ENCODE data around the gene SIX3.

SIX3 gene

GRCh38 chr2:44941551-44942234 is at the start of gene SIX3:
SIX3 (plus strand) TSS chr2:44941702; CDS start chr2:44942105, 403 bp downstream.
- DNase-seq (ENCODE audit: low read depth) = no peak

DNA sequence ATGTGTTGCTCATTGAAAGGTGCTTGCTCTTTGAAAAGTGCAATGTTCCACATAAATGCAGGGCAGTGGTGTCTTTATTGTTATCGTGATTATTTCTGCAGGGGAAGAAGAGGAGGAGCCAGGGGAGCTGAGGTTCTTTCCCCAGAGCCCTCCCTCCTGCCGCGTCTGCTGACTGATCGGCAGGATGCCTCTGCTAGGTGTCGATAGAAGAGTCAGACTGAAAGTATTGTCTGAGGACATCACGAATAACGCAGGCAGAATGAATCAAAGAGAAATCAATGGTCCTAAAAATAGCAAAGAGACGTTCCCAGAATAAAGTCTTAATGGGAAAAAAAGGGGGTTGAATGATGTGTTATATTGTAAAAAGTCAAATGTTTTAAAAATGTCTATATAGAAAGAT is 47.4 kb upstream of the SIX3 start:
- no peak for DNase-seq (ENCODE audit: low read depth)

GRCh38 chr2:44895061-44895460 is 46.4 kb upstream of the SIX3 start:
- DNase-seq (ENCODE audit: low read depth) = no peak

DNA sequence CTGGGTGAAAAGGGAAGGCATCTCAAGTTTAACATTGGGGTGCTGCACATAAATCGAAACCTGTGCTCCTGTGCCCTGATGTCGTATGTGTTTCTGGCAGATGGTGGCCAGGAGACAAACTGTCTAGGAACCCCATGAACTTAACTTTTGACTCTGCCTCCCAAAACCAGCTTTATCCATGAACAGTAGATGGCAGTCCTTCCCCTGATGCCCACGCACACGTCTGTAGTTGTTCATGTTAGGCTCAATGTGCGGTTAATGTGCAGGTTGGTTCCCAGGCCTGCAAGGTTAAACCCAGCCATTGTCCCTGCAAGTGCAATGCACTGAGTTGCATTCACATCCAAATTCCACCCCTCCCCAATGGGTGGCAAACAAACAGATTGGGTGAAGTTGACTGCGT is 44.1 kb upstream of the SIX3 start:
- no peak for DNase-seq (ENCODE audit: low read depth)

- DNase-seq (ENCODE audit: low read depth) = no peak
Observed at GRCh38 chr2:44902217-44903137, 39.0 kb upstream of the SIX3 start.

- no peak for DNase-seq (ENCODE audit: low read depth)
Observed at GRCh38 chr2:44904578-44904977, 36.9 kb upstream of the SIX3 start.

DNA sequence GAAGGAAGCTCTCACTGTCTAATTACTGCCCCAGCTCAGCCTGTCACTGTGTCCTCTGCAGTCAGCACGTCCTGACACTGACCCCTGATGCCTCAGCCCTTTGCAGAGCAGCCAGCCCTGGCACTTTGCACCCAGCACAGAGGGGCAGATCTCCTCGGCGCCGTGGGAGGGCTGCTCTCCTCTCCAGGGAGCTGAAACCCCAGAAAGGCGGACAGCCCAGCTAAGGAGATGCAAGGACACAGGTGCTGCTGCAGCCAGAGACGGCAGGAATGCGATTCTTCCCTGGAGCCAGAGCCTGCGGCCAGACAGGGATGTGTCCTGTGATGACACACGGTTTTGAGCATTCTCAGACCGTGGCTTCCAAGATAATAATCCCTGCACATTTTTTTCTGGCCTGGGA is 34.5 kb upstream of the SIX3 start:
- no peak for DNase-seq (ENCODE audit: low read depth)

- no peak for DNase-seq (ENCODE audit: low read depth)
Observed at GRCh38 chr2:44909831-44910230, 31.7 kb upstream of the SIX3 start.

GRCh38 chr2:44912660-44913059 is 28.8 kb upstream of the SIX3 start:
- no peak for DNase-seq (ENCODE audit: low read depth)

GRCh38 chr2:44916291-44916690 is 25.2 kb upstream of the SIX3 start:
- DNase-seq (ENCODE audit: low read depth) = no peak

- DNase-seq (ENCODE audit: low read depth) = peak; percentile 40
Observed at GRCh38 chr2:44918095-44918775, 23.3 kb upstream of the SIX3 start.

DNA sequence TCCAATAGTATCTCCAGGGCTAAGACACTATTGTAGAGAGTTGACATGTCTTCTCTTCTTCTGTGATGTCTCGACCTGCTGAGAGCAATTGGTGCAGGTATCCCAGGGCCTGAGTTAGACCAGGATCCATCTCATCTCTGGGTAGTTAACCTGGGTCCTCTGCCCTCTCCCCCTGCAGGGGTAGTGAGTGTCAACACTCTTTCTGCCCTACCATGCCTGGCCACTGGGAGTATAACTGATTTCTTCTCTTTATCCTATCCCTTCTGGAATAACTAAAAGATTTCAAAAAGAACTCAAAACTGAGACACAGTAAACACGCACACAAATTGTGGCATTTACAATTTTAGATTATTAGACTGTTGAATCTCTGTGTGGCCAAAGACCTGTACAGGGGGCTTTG is 20.8 kb upstream of the SIX3 start:
- DNase-seq (ENCODE audit: low read depth) = no peak

- DNase-seq (ENCODE audit: low read depth) = no peak
Observed at GRCh38 chr2:44922776-44923175, 18.7 kb upstream of the SIX3 start.

DNA sequence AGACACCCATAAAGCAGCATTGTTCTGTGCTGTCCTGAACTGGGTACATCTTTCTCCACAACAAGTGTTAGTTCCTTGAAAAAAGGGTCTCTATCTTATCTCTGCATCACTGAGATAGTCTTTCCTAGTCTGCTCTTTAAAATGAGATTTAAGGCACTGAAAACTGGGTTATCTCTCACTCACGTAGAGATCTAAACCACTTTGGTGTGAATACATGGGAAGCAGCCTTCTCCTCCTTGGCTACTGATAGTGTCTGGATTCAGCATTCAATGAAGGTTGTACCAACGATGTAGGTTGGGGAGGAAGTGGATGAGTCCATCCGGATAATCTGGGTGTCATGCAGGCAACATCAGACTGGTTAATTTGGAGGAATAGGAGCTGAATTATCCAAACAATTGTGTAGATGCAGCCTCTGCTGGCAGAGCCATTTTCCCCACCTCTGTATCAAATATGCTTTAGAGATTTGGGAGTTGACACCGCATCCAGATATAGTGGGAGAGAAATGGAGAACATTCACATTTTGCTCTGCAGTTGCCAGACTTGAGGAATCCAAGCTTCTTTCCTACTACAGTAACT is 15.9 kb upstream of the SIX3 start:
- DNase-seq (ENCODE audit: low read depth) = no peak

DNA sequence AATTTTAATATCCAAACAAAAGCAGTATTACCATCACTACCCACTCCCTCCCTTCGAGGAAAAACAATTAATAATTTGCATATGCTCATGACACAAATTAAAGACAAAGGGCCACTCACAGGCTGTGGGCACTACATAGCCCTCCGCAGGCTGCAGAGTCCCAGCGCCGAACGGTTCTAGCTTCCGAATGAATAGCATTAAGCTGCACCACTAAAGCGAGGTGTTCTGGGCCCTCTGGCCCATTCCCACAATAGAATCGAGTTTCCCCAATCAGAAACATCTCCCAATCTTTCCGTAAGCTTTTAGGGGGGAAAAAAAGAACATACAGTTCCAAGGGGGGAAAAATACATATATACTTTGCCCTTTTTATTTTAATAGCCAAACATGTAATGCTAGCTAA is 14.5 kb upstream of the SIX3 start:
- no peak for DNase-seq (ENCODE audit: low read depth)

GRCh38 chr2:44927985-44928482 is 13.5 kb upstream of the SIX3 start:
- no peak for DNase-seq (ENCODE audit: low read depth)

GRCh38 chr2:44928483-44929158 is 12.9 kb upstream of the SIX3 start:
- no peak for DNase-seq (ENCODE audit: low read depth)

DNA sequence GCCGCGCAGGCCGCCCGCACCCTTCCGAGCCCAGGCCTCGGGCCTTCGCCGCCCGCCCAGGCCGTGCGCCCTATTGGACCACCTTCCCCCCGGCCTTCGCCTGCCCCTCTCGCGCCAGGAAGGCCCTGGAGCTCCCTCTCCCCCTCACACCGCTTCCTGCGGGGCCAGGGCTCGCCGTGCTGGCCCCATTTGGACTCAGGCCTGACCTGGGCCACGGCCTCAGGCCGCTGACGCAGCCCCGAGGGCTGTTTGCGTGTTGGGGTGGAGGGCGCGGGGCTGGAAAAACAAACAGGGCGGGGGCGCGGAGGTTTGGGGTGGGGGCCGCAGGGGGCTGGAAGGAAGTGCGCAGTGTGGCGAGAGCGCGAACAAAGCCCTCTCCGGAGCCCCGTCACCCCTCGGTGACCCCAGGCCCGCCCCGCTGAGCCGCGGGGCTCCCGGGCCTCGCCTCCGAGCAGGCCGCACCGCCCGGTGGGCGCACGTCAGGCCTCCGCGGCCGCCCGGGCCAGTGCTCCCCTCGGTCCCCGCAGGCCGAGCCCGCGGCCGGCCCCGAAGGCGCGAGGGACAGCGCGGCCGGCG is 12.3 kb upstream of the SIX3 start:
- no peak for DNase-seq (ENCODE audit: low read depth)

DNA sequence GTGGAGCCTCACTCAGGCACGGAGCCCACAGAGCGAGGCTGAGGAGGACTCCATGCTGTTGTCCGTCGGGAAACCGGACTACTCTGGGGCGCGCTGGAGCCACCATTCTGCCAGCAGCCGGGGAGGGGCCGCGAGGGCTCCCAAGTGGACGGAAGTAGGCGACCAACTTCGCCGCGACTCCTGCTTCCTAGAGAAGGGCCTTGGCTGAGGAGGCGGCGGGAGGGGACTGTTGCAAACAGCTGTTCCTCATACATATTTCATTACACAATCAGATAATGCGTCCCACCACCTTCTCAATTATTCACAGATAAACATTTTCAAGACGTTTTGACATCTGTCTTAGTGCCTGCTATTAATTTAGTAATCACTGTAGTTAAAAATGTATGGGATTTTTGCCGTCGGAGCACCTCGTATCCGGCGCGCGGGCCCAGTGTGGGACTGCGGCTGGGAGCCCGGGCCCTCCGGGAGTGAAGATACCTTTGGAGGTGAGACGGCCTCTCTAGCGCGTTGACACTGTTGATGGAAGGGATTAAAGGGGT is 11.7 kb upstream of the SIX3 start:
- no peak for DNase-seq (ENCODE audit: low read depth)

GRCh38 chr2:44930274-44931197 is 11.0 kb upstream of the SIX3 start:
- no peak for DNase-seq (ENCODE audit: low read depth)
